Nephron (organoid): ENCODE results near the gene NCOA3.

Experiments
- H3K27ac Mint-ChIP-seq, 3 experiments: 2 replicates each; pipeline ENCODE4 v1.8.0; 2020; ENCODE audit warnings: mixed read lengths in 3 of 3, mild to moderate bottlenecking in 2 of 3, moderate library complexity in 1 of 3
- H3K27me3 Mint-ChIP-seq: 2 replicates; pipeline ENCODE4 v1.8.0; 2021; ENCODE audit warnings: low read depth, mild to moderate bottlenecking, moderate library complexity, mixed read lengths
- H3K36me3 Mint-ChIP-seq: 2 replicates; pipeline ENCODE4 v1.8.0; 2020; ENCODE audit warnings: low read depth, mixed read lengths
- H3K4me1 Mint-ChIP-seq: 2 replicates; pipeline ENCODE4 v1.8.0; 2020; ENCODE audit warnings: mixed read lengths
- H3K4me3 Mint-ChIP-seq, 3 experiments: 2 replicates each; pipeline ENCODE4 v1.8.0; 2020; ENCODE audit warnings: mild to moderate bottlenecking in 3 of 3, mixed read lengths in 3 of 3, moderate library complexity in 2 of 3
- H3K9me3 Mint-ChIP-seq: 2 replicates; pipeline ENCODE4 v1.8.0; 2020; ENCODE audit warnings: mixed read lengths
- TF ChIP-seq, protein P1 (sequence below), 3 experiments: fragments of 200-600 bp; sonication (generic); IDR thresholded peaks; one replicate each; pipeline ENCODE4 v1.5.0; 2021; ENCODE audit warnings: antibody characterized with exemption in 3 of 3; ENCODE audit not compliant: unreplicated experiment in 3 of 3

NCOA3 gene

DNA sequence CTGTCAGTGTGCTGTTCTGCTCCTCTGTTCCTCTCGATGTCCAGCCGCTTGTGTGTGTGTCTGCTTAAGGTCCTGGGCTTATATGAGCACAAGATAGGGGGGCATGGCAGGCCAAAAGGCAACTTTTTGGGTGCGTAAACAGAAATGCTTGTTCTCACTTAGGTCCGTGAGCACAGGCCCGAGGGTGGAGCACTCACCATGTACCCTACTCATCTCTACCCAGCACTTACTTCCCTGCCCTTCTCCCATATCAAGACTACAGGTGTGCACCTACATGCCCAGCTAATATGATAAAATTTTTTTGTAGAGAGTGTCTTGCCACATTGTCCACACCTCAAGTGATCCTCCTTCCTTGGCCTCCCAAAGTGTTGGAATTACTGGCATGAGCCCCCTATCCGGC lies 34.3 kb downstream of the NCOA3 start:
- peaks cover 44% of the 10 kb centered on the region for H3K4me1 Mint-ChIP-seq
- H3K27ac Mint-ChIP-seq: no peak overlapping the region
- TF ChIP-seq, protein P1, sequence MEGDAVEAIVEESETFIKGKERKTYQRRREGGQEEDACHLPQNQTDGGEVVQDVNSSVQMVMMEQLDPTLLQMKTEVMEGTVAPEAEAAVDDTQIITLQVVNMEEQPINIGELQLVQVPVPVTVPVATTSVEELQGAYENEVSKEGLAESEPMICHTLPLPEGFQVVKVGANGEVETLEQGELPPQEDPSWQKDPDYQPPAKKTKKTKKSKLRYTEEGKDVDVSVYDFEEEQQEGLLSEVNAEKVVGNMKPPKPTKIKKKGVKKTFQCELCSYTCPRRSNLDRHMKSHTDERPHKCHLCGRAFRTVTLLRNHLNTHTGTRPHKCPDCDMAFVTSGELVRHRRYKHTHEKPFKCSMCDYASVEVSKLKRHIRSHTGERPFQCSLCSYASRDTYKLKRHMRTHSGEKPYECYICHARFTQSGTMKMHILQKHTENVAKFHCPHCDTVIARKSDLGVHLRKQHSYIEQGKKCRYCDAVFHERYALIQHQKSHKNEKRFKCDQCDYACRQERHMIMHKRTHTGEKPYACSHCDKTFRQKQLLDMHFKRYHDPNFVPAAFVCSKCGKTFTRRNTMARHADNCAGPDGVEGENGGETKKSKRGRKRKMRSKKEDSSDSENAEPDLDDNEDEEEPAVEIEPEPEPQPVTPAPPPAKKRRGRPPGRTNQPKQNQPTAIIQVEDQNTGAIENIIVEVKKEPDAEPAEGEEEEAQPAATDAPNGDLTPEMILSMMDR (IDR thresholded peaks at IDR 0.05; ENCODE audit: unreplicated experiment in 3 of 3): no peak
- H3K4me3 Mint-ChIP-seq: no peak overlapping the region
- H3K36me3 Mint-ChIP-seq: peaks cover 13% of the 10 kb centered on the region
- H3K9me3 Mint-ChIP-seq: no peaks in the 10 kb centered on the region
- H3K27me3 Mint-ChIP-seq: no peaks in the 10 kb centered on the region

- no peak overlapping the region for H3K4me3 Mint-ChIP-seq
- peak overlapping the region; percentile 57 to 85 (median 70) for H3K27ac Mint-ChIP-seq
- H3K36me3 Mint-ChIP-seq: no peaks in the 10 kb centered on the region
- peaks cover 46% of the 10 kb centered on the region for H3K4me1 Mint-ChIP-seq
- no peaks in the 10 kb centered on the region for H3K9me3 Mint-ChIP-seq
- no peaks in the 10 kb centered on the region for H3K27me3 Mint-ChIP-seq
- TF ChIP-seq, protein P1 (IDR thresholded peaks at IDR 0.05; ENCODE audit: unreplicated experiment in 3 of 3): no peak
Measured at GRCh38 chr20:47540443-47541354, 39.0 kb downstream of the NCOA3 start.

- TF ChIP-seq, protein P1 (IDR thresholded peaks at IDR 0.05; ENCODE audit: unreplicated experiment in 3 of 3): no peak
- H3K27me3 Mint-ChIP-seq: no peaks in the 10 kb centered on the region
- H3K4me3 Mint-ChIP-seq: no peak overlapping the region
- H3K36me3 Mint-ChIP-seq: no peaks in the 10 kb centered on the region
- H3K9me3 Mint-ChIP-seq: no peaks in the 10 kb centered on the region
- H3K27ac Mint-ChIP-seq: peak overlapping the region; percentile 22 to 75 (median 70)
- H3K4me1 Mint-ChIP-seq: peaks cover 53% of the 10 kb centered on the region
Measured at GRCh38 chr20:47541355-47541922, 39.8 kb downstream of the NCOA3 start.

- Mint-ChIP-seq H3K4me3 (no peak overlapping the region), H3K27ac (peak overlapping the region; percentile 61 to 87 (median 84)), H3K27me3 (no peaks in the 10 kb centered on the region), H3K36me3 (peaks cover 4% of the 10 kb centered on the region), H3K4me1 (peaks cover 57% of the 10 kb centered on the region), H3K9me3 (no peaks in the 10 kb centered on the region)
- TF ChIP-seq, protein P1 (IDR thresholded peaks at IDR 0.05; ENCODE audit: unreplicated experiment in 3 of 3): no peak
Measured at GRCh38 chr20:47543006-47543431, 41.3 kb downstream of the NCOA3 start.

DNA sequence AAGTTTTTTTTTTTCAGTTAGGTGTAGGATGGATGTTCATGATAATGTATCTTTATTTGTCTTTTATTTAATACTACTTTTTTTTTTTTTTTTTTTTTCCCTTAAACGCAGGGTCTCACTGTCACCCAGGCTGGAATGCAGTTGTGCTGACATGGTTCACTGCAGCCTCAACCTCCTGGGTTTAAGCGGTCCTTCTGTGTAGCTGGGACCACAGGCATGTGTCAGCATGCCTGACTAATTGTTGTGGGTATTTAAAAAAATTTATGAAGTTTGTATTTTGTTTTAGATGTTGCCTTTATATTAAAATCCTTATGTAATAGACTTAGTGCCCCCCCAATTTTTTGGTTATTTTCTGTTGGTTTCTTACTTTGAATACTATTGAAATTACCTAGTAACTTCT lies 42.6 kb downstream of the NCOA3 start:
- Mint-ChIP-seq H3K4me1 (peaks cover 50% of the 10 kb centered on the region), H3K27ac (peak overlapping the region; percentile 44 to 58 (median 53)), H3K36me3 (peaks cover 4% of the 10 kb centered on the region), H3K4me3 (no peak overlapping the region), H3K27me3 (no peaks in the 10 kb centered on the region), H3K9me3 (no peaks in the 10 kb centered on the region)
- TF ChIP-seq, protein P1 (IDR thresholded peaks at IDR 0.05; ENCODE audit: unreplicated experiment in 3 of 3): no peak
